ENCODE data around the gene MET.
"Not testable (repeated sequence)": the region's sequence is repeated elsewhere in the genome, so short reads cannot be mapped to it uniquely, and the experiment has no call there.

The MET gene

GRCh38 chr7:116820149-116820548 lies 148.2 kb downstream of the MET start:
- Histone ChIP-seq H3K36me3 (no peaks in the 10 kb centered on the region), H3K27me3 (peaks cover 23% of the 10 kb centered on the region), H3K9me3 (no peaks in the 10 kb centered on the region; the same call in 1 of the 2 replicates), H3K4me3 (ENCODE audit: low read depth, low read length) (no peak overlapping the region), H3K4me1 (no peaks in the 10 kb centered on the region)
- TF ChIP-seq, protein P1, sequence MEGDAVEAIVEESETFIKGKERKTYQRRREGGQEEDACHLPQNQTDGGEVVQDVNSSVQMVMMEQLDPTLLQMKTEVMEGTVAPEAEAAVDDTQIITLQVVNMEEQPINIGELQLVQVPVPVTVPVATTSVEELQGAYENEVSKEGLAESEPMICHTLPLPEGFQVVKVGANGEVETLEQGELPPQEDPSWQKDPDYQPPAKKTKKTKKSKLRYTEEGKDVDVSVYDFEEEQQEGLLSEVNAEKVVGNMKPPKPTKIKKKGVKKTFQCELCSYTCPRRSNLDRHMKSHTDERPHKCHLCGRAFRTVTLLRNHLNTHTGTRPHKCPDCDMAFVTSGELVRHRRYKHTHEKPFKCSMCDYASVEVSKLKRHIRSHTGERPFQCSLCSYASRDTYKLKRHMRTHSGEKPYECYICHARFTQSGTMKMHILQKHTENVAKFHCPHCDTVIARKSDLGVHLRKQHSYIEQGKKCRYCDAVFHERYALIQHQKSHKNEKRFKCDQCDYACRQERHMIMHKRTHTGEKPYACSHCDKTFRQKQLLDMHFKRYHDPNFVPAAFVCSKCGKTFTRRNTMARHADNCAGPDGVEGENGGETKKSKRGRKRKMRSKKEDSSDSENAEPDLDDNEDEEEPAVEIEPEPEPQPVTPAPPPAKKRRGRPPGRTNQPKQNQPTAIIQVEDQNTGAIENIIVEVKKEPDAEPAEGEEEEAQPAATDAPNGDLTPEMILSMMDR (IDR thresholded peaks at IDR 0.05; ENCODE audit: low read depth, low read length), result no peak
- no peak for DNase-seq

- H3K4me1 ChIP-seq; H3K36me3 ChIP-seq; DNase-seq; H3K9me3 ChIP-seq; H3K4me3 ChIP-seq (ENCODE audit: low read depth, low read length): not testable (repeated sequence)
- peaks cover 26% of the 10 kb centered on the region for H3K27me3 ChIP-seq
Observed at GRCh38 chr7:116821647-116822046, 149.7 kb downstream of the MET start.

DNA sequence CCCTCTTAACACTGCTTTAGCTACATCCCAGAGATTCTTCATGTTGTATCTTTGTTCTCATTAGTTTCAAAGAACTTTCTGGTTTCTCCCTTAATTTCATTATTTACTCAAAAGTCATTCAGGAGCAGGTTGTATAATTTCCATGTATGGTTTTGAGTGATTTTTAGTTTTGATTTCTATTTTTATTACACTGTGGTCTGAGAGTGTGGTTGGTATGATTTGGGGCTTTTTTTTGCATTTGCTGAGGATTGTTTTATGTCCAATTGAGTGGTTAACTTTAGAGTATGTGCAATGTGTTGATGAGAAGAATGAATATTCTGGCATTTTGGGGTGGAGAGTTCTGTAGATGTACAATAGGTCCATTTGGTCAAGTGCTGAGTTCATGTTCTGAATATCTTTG lies 152.5 kb downstream of the MET start:
- H3K27me3 ChIP-seq, result peaks cover 9% of the 10 kb centered on the region; the same call in 1 of the 2 replicates
- H3K9me3 ChIP-seq, result no peaks in the 10 kb centered on the region; the same call in 1 of the 2 replicates
- TF ChIP-seq, protein P1 (IDR thresholded peaks at IDR 0.05; ENCODE audit: low read depth, low read length), result no peak
- no peak overlapping the region for H3K4me3 ChIP-seq (ENCODE audit: low read depth, low read length)
- DNase-seq, result no peak
- H3K36me3 ChIP-seq, result no peaks in the 10 kb centered on the region
- no peaks in the 10 kb centered on the region for H3K4me1 ChIP-seq

DNA sequence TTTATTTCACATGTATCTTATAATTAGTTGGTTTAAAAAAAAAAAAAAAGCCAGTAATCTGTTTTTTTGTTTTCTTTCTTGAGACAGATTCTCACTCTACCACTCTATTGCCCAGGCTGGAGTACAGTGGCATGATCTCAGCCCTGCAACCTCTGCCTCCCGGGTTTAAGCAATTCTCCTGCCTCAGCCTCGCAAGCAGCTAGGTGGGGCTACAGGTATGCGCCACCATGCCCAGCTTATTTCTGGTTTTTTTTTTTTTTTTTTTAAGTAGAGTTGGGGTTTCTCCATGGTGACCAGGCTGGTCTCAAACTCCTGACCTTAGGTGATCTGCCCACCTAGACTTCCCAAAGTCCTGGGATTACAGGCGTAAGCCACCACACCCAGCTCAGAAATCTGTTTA lies 156.3 kb downstream of the MET start:
- peaks cover 9% of the 10 kb centered on the region; the same call in 1 of the 2 replicates for H3K27me3 ChIP-seq
- no peaks in the 10 kb centered on the region for H3K4me1 ChIP-seq
- DNase-seq, result no peak
- TF ChIP-seq, protein P1 (IDR thresholded peaks at IDR 0.05; ENCODE audit: low read depth, low read length), result no peak; the same call in 1 of the 2 replicates
- no peak overlapping the region for H3K4me3 ChIP-seq (ENCODE audit: low read depth, low read length)
- no peaks in the 10 kb centered on the region for H3K9me3 ChIP-seq
- no peaks in the 10 kb centered on the region for H3K36me3 ChIP-seq

DNA sequence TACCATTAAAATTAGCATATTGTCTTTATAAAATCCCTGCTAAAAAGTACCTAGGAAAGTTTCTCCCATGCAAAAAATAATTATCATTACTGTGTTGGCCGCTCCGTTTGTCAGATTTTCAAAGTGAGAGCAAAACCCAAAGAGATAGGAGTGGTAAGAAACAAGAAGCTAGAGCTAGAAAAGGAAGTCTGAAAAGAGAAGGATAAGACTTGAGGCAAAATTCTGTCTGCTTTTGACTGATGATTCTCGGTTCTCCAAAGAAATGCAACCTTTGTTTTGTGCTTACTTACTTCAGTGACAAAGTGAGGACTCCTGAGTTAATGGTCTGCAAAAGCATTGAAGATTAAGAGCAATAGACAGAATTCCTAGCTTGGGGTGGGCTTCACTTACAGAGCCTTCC lies 157.0 kb downstream of the MET start:
- no peaks in the 10 kb centered on the region for H3K36me3 ChIP-seq
- no peaks in the 10 kb centered on the region for H3K4me1 ChIP-seq
- DNase-seq, result no peak
- H3K4me3 ChIP-seq (ENCODE audit: low read depth, low read length), result no peak overlapping the region
- peaks cover 6% of the 10 kb centered on the region; the same call in 1 of the 2 replicates for H3K27me3 ChIP-seq
- H3K9me3 ChIP-seq, result no peaks in the 10 kb centered on the region
- TF ChIP-seq, protein P1 (IDR thresholded peaks at IDR 0.05; ENCODE audit: low read depth, low read length), result no peak

- no peak for DNase-seq
- no peaks in the 10 kb centered on the region for H3K36me3 ChIP-seq
- no peak overlapping the region for H3K4me3 ChIP-seq (ENCODE audit: low read depth, low read length)
- TF ChIP-seq, protein P1 (IDR thresholded peaks at IDR 0.05; ENCODE audit: low read depth, low read length), result no peak
- no peaks in the 10 kb centered on the region for H3K9me3 ChIP-seq
- no peaks in the 10 kb centered on the region for H3K4me1 ChIP-seq
- H3K27me3 ChIP-seq, result peaks cover 6% of the 10 kb centered on the region; the same call in 1 of the 2 replicates
Observed at GRCh38 chr7:116829493-116829892, 157.5 kb downstream of the MET start.

GRCh38 chr7:116832692-116833091 lies 160.7 kb downstream of the MET start:
- Histone ChIP-seq H3K27me3 (peaks cover 10% of the 10 kb centered on the region; the same call in 1 of the 2 replicates), H3K36me3 (no peaks in the 10 kb centered on the region), H3K4me3 (ENCODE audit: low read depth, low read length) (no peak overlapping the region), H3K4me1 (no peaks in the 10 kb centered on the region), H3K9me3 (no peaks in the 10 kb centered on the region)
- no peak for DNase-seq
- TF ChIP-seq, protein P1 (IDR thresholded peaks at IDR 0.05; ENCODE audit: low read depth, low read length), result no peak

Measured in BE2C (cell line).